ENCODE results near the gene ATF6. TPM values are rescaled to one million over a fixed set of nuclear protein-coding genes. Genes with fewer than 3 reads are reported as not detected.

The ATF6 gene
- total RNA-seq, 1 donor from 2014 or later: 39.4 TPM

- no peak for DNase-seq (ENCODE audit: low spot score)
These were observed 124.5 kb downstream of the ATF6 start for GRCh38 chr1:161890574-161890973.

DNA sequence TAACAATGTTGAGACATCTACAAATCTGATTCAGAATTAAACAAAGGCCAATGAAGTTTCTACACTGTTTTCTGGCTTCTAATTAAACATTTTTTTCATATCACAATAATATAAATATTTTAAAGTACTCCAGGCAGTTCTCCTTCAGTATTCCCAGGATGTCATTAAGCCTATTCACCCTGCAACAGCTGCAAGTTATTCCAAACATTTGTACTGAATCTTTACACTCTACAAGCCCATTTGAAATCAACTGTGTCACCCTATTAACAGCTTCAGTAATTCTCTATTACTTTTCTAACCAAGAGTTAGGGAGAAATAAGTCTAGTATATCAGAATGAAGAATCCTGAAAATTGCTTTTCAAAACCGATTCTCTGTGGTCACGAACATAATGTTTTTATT is 133.0 kb downstream of the ATF6 start:
- no peak for DNase-seq (ENCODE audit: low spot score)

- no peak for DNase-seq (ENCODE audit: low spot score)
These were observed 134.0 kb downstream of the ATF6 start for GRCh38 chr1:161900160-161900559.

GRCh38 chr1:161902182-161902581 is 136.1 kb downstream of the ATF6 start:
- DNase-seq (ENCODE audit: low spot score): no peak

DNA sequence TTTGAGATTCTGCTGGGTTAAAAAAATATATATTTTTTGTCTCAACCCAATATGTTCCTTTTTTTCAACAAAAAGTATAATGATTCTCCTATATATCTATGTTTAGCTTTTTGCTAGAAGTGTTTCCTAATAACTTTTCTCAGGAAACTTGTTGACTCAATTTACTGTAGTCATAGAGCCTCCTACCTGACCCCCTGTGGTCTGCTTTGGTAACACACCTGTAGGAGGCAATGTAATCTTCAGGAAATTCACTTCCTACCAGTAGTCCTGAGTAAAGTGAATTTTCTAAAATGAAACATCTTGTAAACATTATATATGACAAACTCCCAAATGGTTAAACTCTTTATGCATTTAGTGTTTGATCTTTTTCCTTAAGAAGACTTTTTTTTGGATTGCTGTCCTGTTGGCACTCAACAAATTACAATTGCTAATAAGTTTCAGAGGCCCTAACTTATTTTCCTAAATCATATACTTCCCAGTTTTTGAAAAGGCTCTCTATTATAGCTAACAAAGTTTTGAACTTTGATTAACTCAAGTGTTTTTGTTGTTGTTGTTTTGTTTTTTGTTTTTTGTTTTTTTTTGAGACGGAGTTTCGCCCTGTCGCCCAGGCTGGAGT is 139.3 kb downstream of the ATF6 start:
- DNase-seq (ENCODE audit: low spot score): no peak

GRCh38 chr1:161907265-161907664 is 141.1 kb downstream of the ATF6 start:
- no peak for DNase-seq (ENCODE audit: low spot score)

DNA sequence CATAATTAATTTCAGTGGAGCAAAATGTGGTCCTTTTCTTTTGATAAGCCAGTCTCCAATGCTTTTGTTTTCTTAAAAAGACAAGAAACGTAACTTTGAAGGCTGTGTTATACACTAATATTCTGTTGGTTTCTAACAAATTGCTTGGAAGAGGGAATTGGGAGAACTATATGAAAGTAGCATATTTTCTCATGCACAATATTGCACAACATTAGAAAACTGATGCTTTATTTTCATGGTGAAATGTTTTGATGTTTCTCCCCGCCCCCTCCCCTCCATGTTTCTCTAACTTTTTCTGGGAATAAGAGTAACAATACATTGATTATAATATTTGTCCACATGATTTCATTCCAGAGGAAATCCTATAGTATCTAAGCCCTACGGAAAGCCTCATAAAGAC is 142.1 kb downstream of the ATF6 start:
- DNase-seq (ENCODE audit: low spot score): no peak

- no peak for DNase-seq (ENCODE audit: low spot score)
These were observed 144.5 kb downstream of the ATF6 start for GRCh38 chr1:161910604-161911003.

DNA sequence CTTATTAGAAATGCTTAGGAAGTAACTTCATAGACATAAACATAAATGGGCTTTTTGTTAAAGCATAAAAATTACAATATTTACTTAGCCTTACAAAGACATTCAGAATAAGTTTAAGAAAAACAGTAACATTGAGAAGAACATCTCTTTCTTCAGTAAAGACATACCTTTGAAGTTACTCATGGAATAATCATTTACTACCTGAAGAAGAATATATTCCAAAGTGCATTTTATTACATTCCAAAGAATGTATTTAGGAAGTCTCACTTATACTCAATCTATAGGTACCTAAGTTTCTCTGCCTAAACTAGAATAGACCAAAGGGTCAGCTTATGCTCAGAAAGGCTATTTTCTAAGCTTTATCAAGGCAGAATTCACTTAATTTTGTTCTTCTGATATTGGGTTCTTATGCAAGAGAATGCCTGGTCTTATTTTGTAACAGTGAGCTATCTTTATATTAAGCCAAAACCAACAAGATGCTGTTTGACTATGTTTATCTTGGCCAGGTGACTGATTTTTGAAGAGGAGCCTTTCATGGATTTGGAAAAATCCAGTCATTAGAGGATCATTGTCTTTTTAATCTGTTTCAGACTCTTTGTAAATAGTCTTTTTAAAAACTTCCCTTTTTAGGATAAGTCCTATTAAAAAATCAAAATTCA is 147.5 kb downstream of the ATF6 start:
- DNase-seq (ENCODE audit: low spot score): no peak

DNA sequence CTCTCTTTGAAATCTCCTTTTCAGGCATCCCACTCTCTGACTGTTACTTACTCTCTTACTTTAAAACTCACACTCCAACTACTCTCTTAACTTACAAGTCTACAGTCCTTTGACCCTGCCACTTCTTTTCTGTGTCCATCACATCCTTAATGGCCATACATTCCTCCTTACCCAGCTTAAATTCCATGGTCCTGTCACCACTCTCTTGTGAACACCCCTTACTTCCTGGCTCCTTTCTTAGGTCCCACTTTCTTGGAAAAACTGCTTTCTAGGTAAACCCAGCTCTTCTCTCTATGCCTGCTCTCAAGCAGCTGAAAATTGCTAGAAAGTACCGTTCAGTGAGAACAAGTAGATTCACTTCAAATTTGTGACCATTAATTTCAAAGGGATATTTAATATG is 148.5 kb downstream of the ATF6 start:
- no peak for DNase-seq (ENCODE audit: low spot score)

- no peak for DNase-seq (ENCODE audit: low spot score)
These were observed 149.0 kb downstream of the ATF6 start for GRCh38 chr1:161915051-161915503.

- no peak for DNase-seq (ENCODE audit: low spot score)
These were observed 149.9 kb downstream of the ATF6 start for GRCh38 chr1:161915978-161916377.

DNA sequence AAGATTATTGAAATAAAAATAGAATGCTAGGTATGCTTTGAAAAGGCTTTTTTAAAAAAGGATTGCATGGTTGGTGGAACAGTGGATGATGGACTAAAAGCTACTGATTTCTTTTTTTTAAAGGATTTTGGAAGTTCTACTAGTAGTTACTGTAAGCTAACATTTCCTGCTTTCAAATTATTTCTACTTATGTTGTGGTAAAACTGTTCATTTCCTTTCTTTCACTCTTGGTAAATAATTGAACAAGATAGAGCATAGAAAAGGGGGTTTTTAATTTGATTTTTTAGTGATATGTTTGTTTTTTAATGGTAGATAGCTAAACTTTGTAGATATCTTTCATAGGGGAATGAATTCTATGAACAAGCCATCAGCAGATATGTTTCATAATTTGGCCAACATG is 153.1 kb downstream of the ATF6 start:
- no peak for DNase-seq (ENCODE audit: low spot score)

- no peak for DNase-seq (ENCODE audit: low spot score)
These were observed 155.4 kb downstream of the ATF6 start for GRCh38 chr1:161921491-161921890.

- no peak for DNase-seq (ENCODE audit: low spot score)
These were observed 155.9 kb downstream of the ATF6 start for GRCh38 chr1:161921990-161922389.

DNA sequence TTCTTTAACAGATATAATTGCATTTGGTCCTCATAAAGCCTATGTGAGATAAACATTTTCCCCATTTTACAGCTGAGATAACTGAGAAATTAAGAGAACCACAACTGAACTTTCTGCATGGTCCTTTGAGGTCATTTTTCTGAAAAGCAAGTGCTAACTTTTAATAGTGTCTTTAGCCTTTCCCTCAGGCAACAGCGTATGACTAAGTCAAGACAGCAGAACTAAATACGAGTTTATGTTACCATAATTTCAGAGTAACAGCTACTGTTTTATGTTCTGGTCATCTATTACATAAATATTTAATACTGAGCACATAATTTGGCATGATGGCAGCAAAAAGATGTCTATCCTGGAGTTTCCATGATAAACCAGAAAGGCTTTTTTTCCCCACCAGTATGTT is 161.9 kb downstream of the ATF6 start:
- no peak for DNase-seq (ENCODE audit: low spot score)

GRCh38 chr1:161929137-161929536 is 163.0 kb downstream of the ATF6 start:
- no peak for DNase-seq (ENCODE audit: low spot score)

GRCh38 chr1:161930064-161930463 is 163.9 kb downstream of the ATF6 start:
- DNase-seq (ENCODE audit: low spot score): no peak

DNA sequence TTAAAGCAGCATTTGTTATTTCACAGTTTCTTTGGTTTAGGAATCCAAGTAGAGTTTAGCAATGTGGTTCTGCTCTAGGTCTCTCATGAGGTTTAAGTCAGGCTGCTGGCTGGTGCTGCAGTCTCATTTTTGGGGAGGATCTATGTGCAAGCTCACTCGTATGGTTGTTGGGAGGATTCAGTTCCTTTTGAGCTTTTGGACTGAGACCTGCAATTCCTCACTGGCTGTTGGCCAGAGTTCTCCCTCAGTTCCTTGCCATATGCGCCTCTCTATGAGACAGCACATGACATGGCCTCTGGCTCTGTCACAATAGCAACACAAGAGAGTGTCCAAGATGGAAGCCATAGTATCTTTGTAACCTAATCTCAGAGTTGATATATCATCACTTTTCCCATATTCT is 166.5 kb downstream of the ATF6 start:
- DNase-seq (ENCODE audit: low spot score): no peak

GRCh38 chr1:161933592-161934588 is 167.8 kb downstream of the ATF6 start:
- no peak for DNase-seq (ENCODE audit: low spot score)

GRCh38 chr1:161935264-161935663 is 169.1 kb downstream of the ATF6 start:
- DNase-seq (ENCODE audit: low spot score): no peak

DNA sequence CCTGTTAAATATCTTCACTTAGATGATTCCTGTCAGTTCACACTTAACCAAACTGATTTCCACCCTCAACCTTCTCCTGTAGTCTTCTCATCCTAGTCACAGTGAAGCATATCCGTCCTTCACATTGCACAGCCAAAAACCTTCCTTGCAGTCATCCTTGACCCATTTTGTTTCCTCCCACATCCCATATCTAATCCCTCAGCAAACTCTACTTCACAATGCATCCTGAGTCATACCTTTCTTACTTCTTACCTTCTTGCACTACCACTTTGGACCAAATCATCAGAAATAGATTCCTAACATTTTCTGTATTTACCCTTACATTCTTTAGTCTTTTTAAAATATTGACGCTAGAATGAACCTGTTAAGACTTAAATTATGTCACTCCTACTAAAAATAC is 170.7 kb downstream of the ATF6 start:
- DNase-seq (ENCODE audit: low spot score): no peak

All from ureter (tissue), 1 donor.